Measurements from ENCODE around the gene SEC24C. TPM values are rescaled to one million over a fixed set of nuclear protein-coding genes. Genes with fewer than 3 reads are reported as not detected.
A peak's percentile ranks its signal among the peaks of the same experiment; 100 is the strongest.
"Not testable (repeated sequence)": the region's sequence is repeated elsewhere in the genome, so short reads cannot be mapped to it uniquely, and the experiment has no call there.

SEC24C gene
- total RNA-seq, 2 experiments from 2014 or later, result 87.5 to 88.7 TPM

DNA sequence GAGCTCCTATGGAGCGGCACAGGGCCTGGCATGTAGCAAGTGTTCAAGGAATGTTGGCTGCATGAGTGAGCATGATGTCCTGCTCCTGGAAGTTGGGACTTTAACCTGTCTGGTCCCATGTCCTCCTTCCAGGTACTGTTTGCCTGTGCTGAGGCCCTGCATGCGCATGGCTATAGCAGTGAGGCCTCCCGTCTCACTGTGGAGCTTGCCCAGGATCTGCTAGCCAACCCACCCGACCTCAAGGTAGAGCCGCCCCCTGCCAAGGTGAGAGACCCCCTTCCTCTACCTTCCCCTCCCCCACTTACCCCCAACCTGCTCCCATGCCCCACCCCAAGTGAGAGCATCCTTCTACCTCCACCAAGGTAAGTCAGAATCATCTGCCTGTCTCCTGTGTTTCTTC, 49.3 kb downstream of the SEC24C start:
- H3K36me3 Mint-ChIP-seq (ENCODE audit: low read depth), result peaks cover 30% of the 10 kb centered on the region
- ATAC-seq, result no peak

DNA sequence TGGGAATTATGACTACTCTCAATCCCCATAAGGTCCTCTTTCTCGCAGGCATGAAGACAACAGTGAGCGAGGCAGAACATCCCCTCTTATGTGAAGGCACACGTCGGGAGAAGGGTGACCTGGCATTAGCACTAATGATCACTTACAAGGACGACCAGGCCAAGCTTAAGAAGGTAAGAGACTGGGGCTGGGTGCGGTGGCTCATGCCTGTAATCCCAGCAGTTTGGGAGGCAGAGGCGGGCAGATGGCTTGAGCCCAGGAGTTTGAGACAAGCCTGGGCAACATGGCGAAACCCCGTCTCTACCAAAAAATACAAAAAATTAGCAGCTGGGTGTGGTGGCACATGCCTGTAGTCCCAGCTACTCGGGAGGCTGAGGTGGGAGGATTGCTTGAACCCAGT, 51.3 kb downstream of the SEC24C start:
- H3K9me3 Mint-ChIP-seq; DNase-seq; H3K27ac Mint-ChIP-seq; H3K27me3 Mint-ChIP-seq; H3K4me3 Mint-ChIP-seq; H3K4me1 Mint-ChIP-seq (ENCODE audit: low read depth); intact Hi-C loops (cut with micrococcal nuclease); ATAC-seq: not testable (repeated sequence)
- H3K36me3 Mint-ChIP-seq (ENCODE audit: low read depth), result peaks cover 29% of the 10 kb centered on the region
- POLR2A ChIA-PET, result interaction anchor here (0.8 to 8.4 kb wide), 4 partner anchors 9 to 14 kb away, joined by 5 to 110 read pairs (median 10); partner anchors contain the start of genes CHCHD1, NDST2 and ZSWIM8
- CTCF ChIA-PET, result interaction anchor here (1.5 kb wide), 1 partner anchor 10 kb away, joined by 3 read pairs; the partner anchor contains the start of gene ZSWIM8

More for the DNA sequence above, 49.3 kb downstream of the SEC24C start:
- Mint-ChIP-seq H3K27me3 (no peaks in the 10 kb centered on the region), H3K4me1 (ENCODE audit: low read depth) (no peaks in the 10 kb centered on the region), H3K4me3 (no peak overlapping the region), H3K9me3 (no peaks in the 10 kb centered on the region), H3K27ac (no peak overlapping the region)
- POLR2A ChIA-PET, result interaction anchor here (1.3 to 8.4 kb wide), 2 partner anchors 13 to 49 kb away, joined by 4 to 110 read pairs; partner anchors contain the start of genes NDST2 and SEC24C
- TF ChIP-seq, protein P1, sequence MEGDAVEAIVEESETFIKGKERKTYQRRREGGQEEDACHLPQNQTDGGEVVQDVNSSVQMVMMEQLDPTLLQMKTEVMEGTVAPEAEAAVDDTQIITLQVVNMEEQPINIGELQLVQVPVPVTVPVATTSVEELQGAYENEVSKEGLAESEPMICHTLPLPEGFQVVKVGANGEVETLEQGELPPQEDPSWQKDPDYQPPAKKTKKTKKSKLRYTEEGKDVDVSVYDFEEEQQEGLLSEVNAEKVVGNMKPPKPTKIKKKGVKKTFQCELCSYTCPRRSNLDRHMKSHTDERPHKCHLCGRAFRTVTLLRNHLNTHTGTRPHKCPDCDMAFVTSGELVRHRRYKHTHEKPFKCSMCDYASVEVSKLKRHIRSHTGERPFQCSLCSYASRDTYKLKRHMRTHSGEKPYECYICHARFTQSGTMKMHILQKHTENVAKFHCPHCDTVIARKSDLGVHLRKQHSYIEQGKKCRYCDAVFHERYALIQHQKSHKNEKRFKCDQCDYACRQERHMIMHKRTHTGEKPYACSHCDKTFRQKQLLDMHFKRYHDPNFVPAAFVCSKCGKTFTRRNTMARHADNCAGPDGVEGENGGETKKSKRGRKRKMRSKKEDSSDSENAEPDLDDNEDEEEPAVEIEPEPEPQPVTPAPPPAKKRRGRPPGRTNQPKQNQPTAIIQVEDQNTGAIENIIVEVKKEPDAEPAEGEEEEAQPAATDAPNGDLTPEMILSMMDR (IDR thresholded peaks at IDR 0.05), result no peak
- CTCF ChIA-PET, result no interaction called here
- DNase-seq, result no peak
- intact Hi-C loops (cut with micrococcal nuclease), result no loop called here

DNA sequence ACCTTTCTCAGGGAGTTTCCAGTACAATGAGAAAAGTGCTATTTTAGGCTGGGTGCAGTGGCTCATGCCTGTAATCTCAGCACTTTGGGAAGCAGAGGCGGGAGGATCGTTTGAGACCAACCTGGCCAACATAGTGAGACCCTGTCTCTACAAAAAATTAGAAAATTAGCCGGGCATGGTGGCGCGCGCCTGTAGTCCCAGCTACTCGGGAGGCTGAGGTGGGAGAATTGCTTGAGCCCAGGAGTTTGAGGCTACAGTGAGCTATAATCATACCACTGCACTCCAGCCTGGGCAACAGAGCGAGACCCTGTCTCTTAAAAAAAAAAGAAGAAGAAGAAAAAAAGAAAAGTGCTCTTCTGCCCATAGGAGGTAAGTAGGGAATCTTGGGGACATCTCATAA, 51.9 kb downstream of the SEC24C start:
- H3K4me1 Mint-ChIP-seq (ENCODE audit: low read depth); H3K4me3 Mint-ChIP-seq; H3K27me3 Mint-ChIP-seq; ATAC-seq; CTCF ChIA-PET; DNase-seq; intact Hi-C loops (cut with micrococcal nuclease); H3K9me3 Mint-ChIP-seq: not testable (repeated sequence)
- Mint-ChIP-seq H3K27ac (peak overlapping the region; percentile 7), H3K36me3 (ENCODE audit: low read depth) (peaks cover 27% of the 10 kb centered on the region)
- POLR2A ChIA-PET, result interaction anchor here (0.8 to 8.4 kb wide), 4 partner anchors 8 to 15 kb away, joined by 5 to 110 read pairs (median 10); partner anchors contain the start of genes CHCHD1, NDST2 and ZSWIM8

DNA sequence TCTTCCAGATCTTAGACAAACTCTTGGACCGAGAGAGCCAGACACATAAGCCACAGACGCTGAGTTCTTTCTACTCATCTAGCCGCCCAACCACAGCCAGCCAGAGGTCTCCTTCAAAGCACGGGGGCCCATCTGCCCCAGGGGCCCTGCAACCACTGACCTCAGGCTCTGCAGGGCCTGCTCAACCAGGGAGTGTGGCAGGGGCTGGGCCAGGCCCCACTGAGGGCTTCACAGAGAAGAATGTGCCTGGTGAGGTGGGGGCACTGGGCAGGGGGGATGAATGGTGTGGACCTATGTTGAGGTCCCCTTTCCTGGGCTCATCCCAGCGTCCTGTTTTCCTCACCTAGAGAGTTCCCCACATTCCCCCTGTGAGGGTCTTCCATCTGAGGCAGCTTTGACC, 52.6 kb downstream of the SEC24C start:
- Mint-ChIP-seq H3K27ac (peak overlapping the region; percentile 7), H3K36me3 (ENCODE audit: low read depth) (peaks cover 25% of the 10 kb centered on the region), H3K9me3 (no peaks in the 10 kb centered on the region), H3K27me3 (no peaks in the 10 kb centered on the region), H3K4me1 (ENCODE audit: low read depth) (peaks cover 2% of the 10 kb centered on the region), H3K4me3 (no peak overlapping the region)
- intact Hi-C loops (cut with micrococcal nuclease), result no loop called here
- POLR2A ChIA-PET, result interaction anchor here (0.6 to 8.4 kb wide), 4 partner anchors 9 to 25 kb away, joined by 3 to 110 read pairs (median 10); partner anchors contain the start of genes NDST2 and ZSWIM8
- ATAC-seq (no peak), DNase-seq (no peak)
- CTCF ChIA-PET, result no interaction called here
- TF ChIP-seq, protein P1 (IDR thresholded peaks at IDR 0.05), result no peak

DNA sequence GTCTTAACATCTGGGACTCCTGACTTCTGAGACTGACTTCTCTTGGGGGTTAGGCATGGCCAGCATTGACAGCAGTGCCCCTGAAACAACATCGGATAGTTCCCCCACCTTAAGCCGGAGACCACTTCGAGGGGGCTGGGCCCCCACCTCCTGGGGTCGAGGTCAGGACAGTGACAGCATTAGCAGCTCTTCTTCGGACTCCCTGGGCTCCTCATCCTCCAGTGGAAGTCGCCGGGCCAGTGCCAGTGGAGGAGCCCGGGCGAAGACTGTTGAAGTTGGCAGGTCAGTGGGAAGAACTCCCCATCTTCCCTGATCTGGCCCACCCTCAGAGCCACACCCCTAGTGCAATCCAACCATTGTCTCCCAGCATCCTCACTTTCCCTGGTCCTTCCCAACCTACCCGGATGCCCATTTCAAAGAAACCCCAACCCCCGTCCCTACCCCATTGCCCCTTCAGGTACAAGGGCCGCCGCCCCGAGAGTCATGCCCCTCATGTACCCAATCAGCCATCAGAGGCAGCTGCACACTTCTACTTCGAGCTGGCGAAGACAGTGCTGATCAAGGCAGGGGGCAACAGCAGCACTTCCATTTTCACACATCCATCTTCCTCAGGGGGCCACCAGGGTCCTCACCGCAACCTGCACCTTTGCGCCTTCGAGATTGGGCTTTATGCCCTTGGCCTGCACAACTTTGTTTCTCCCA, 53.3 kb downstream of the SEC24C start:
- DNase-seq, result no peak
- no peaks in the 10 kb centered on the region for H3K27me3 Mint-ChIP-seq
- ATAC-seq, result no peak
- peaks cover 2% of the 10 kb centered on the region for H3K4me1 Mint-ChIP-seq (ENCODE audit: low read depth)
- CTCF ChIA-PET, result no interaction called here
- peaks cover 28% of the 10 kb centered on the region for H3K36me3 Mint-ChIP-seq (ENCODE audit: low read depth)
- no peak overlapping the region for H3K27ac Mint-ChIP-seq
- H3K4me3 Mint-ChIP-seq, result no peak overlapping the region
- intact Hi-C loops (cut with micrococcal nuclease), result no loop called here
- TF ChIP-seq, protein P1 (IDR thresholded peaks at IDR 0.05), result no peak
- POLR2A ChIA-PET, result interaction anchor here (1.5 to 8.4 kb wide), 3 partner anchors 9 to 11 kb away, joined by 6 to 110 read pairs (median 13); partner anchors contain the start of genes NDST2 and ZSWIM8
- H3K9me3 Mint-ChIP-seq, result no peaks in the 10 kb centered on the region

DNA sequence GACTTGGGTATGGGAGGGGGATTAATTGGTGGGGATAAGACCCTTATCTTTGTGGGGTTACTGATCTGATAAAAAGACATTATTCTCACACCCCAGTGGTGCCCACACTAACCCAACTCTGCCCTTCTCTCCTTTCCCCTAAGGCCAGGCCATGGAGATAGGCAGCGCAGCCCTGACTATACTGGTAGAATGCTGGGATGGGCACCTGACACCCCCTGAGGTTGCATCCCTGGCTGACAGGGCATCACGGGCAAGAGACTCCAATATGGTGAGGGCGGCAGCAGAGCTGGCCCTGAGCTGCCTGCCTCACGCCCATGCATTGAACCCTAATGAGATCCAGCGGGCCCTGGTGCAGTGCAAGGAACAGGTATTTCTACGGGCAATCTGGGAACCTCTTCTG, 53.9 kb downstream of the SEC24C start:
- H3K27ac Mint-ChIP-seq, result no peak overlapping the region
- DNase-seq, result no peak
- intact Hi-C loops (cut with micrococcal nuclease), result no loop called here
- H3K4me3 Mint-ChIP-seq, result no peak overlapping the region
- ChIA-PET CTCF (no interaction called here), POLR2A (interaction anchor here (1.4 to 8.4 kb wide), 4 partner anchors 9 to 36 kb away, joined by 3 to 110 read pairs (median 14); partner anchors contain the start of genes NDST2 and ZSWIM8)
- no peaks in the 10 kb centered on the region for H3K9me3 Mint-ChIP-seq
- no peaks in the 10 kb centered on the region for H3K27me3 Mint-ChIP-seq
- ATAC-seq, result no peak
- H3K36me3 Mint-ChIP-seq (ENCODE audit: low read depth), result peaks cover 31% of the 10 kb centered on the region
- TF ChIP-seq, protein P1 (IDR thresholded peaks at IDR 0.05), result no peak
- H3K4me1 Mint-ChIP-seq (ENCODE audit: low read depth), result peaks cover 2% of the 10 kb centered on the region
